HL-60 (cell line): ENCODE measurements around the gene FPGS.
"Not testable (repeated sequence)": the region's sequence is repeated elsewhere in the genome, so short reads cannot be mapped to it uniquely, and the experiment has no call there.

Source experiments
- DNase-seq, 2 experiments: peaks; one replicate each; pipeline ENCODE4 v3.0.0-alpha.2; 2010 to 2020; ENCODE audit warnings: low read depth in 1 of 2, low spot score in 1 of 2
- H3K27ac ChIP-seq: fragments of 250-450 bp; sonication (Bioruptor Pico); replicated peaks from 2 replicates; pipeline ENCODE4 v1.5.1; 2020; ENCODE audit warnings: mild to moderate bottlenecking, moderate library complexity
- H3K27me3 ChIP-seq: fragments of 250-450 bp; sonication (Bioruptor Pico); 2 replicates; pipeline ENCODE4 v1.5.1; 2021; ENCODE audit warnings: mild to moderate bottlenecking, moderate library complexity; ENCODE audit not compliant: insufficient read depth, poor library complexity, severe bottlenecking
- H3K4me3 ChIP-seq: replicated peaks from 2 replicates; pipeline ENCODE4 v1.5.1; 2011; ENCODE audit warnings: mild to moderate bottlenecking, control low read depth, low read length; ENCODE audit not compliant: insufficient read depth
- CTCF ChIP-seq: IDR thresholded peaks from one replicate; pipeline ENCODE4 v1.5.1; 2011; ENCODE audit warnings: low read length, control low read depth, inconsistent platforms; ENCODE audit not compliant: insufficient read depth
- GABPA ChIP-seq: IDR thresholded peaks from 2 replicates; pipeline ENCODE4 v1.6.1; 2012; ENCODE audit warnings: low read depth
- POLR2AphosphoS5 ChIP-seq: IDR thresholded peaks from 2 replicates; pipeline ENCODE4 v1.6.1; 2012; ENCODE audit warnings: low read depth
- REST ChIP-seq: IDR thresholded peaks from 2 replicates; pipeline ENCODE4 v1.6.1; 2012; ENCODE audit warnings: low read depth; ENCODE audit not compliant: insufficient replicate concordance
- SPI1 ChIP-seq: IDR thresholded peaks from 2 replicates; pipeline ENCODE4 v1.6.1; 2012; ENCODE audit warnings: low read depth, mild to moderate bottlenecking, borderline replicate concordance

Gene FPGS

GRCh38 chr9:127754099-127755060 is 48.3 kb upstream of the FPGS start:
- no peak for DNase-seq
- no peak overlapping the region for H3K27ac ChIP-seq

GRCh38 chr9:127755061-127756060 is 47.3 kb upstream of the FPGS start:
- Histone ChIP-seq H3K4me3 (no peak overlapping the region), H3K27me3 (no peaks in the 10 kb centered on the region), H3K27ac (no peak overlapping the region)
- no peak for TF ChIP-seq CTCF
- no peak for DNase-seq

More at GRCh38 chr9:127754099-127755060, 48.3 kb upstream of the FPGS start:
- no peaks in the 10 kb centered on the region for H3K27me3 ChIP-seq
- no peak overlapping the region for H3K4me3 ChIP-seq
- TF ChIP-seq POLR2AphosphoS5 (no peak), SPI1 (no peak), GABPA (no peak), REST (no peak), CTCF (no peak)

- TF ChIP-seq POLR2AphosphoS5, result no peak
- TF ChIP-seq CTCF, result no peak
- TF ChIP-seq SPI1, result no peak
- TF ChIP-seq GABPA, result no peak
- TF ChIP-seq REST, result no peak
- Histone ChIP-seq H3K4me3 (no peak overlapping the region), H3K27ac (no peak overlapping the region), H3K27me3 (no peaks in the 10 kb centered on the region)
- no peak for DNase-seq
These were observed 46.4 kb upstream of the FPGS start for GRCh38 chr9:127756233-127756632.

- not testable (repeated sequence) for H3K27ac ChIP-seq, H3K4me3 ChIP-seq, DNase-seq, H3K27me3 ChIP-seq
These were observed 45.9 kb upstream of the FPGS start for GRCh38 chr9:127756776-127757175.
